IMR-90 (cell line): ENCODE data around the gene SNRNP200. TPM values are rescaled to one million over a fixed set of nuclear protein-coding genes. Genes with fewer than 3 reads are reported as not detected.

Experiments
- ATAC-seq: fragments of 200-7000 bp; cut with Tn5 transposase; 2 replicates; pipeline ENCODE4 v1.9.1; 2020; ENCODE audit warnings: low read depth, mild to moderate bottlenecking, moderate library complexity
- BruUV-seq: library from RNA; stranded (reverse); fragments of 400-500 nt; replicated peaks from 2 replicates; lab custom pipeline; 2021; lab: Mats Ljungman, UMichigan
- CTCF ChIA-PET: fragments of 300-600 bp; formaldehyde crosslinking; extraction: SDS; loops from one replicate; lab custom pipeline; 2021; ENCODE audit warnings: antibody characterized with exemption; lab: Yijun Ruan, JAX
- POLR2A ChIA-PET: fragments of 300-600 bp; sonication (Branson Sonifier 250); formaldehyde crosslinking; loops from one replicate; lab custom pipeline; 2022; ENCODE audit warnings: antibody characterized with exemption; ENCODE audit not compliant: unreplicated experiment; lab: Charles Lee
- DNase-seq: peaks from one replicate; pipeline ENCODE4 v3.0.0; 2013
- H2AFZ ChIP-seq: replicated peaks from 2 replicates; pipeline ENCODE3; 2013; ENCODE audit warnings: low read length, mild to moderate bottlenecking; ENCODE audit not compliant: poor library complexity
- H2AK5ac ChIP-seq: 2 replicates; pipeline ENCODE4 v1.6.1; 2013; ENCODE audit warnings: low read depth, low read length, inconsistent platforms
- H2AK9ac ChIP-seq: replicated peaks from 2 replicates; pipeline ENCODE3; 2013; ENCODE audit warnings: mild to moderate bottlenecking, low read depth, low read length, moderate library complexity; ENCODE audit not compliant: poor library complexity
- H2BK120ac ChIP-seq: 2 replicates; pipeline ENCODE4 v1.6.1; 2013; ENCODE audit warnings: low read depth, low read length, inconsistent platforms
- H2BK15ac ChIP-seq: 3 replicates; pipeline ENCODE4 v1.6.1; 2013; ENCODE audit warnings: low read depth, low read length, inconsistent platforms
- H2BK20ac ChIP-seq: 2 replicates; pipeline ENCODE4 v1.6.1; 2013; ENCODE audit warnings: low read depth, mild to moderate bottlenecking, inconsistent platforms, low read length, moderate library complexity
- H2BK5ac ChIP-seq: 2 replicates; pipeline ENCODE4 v1.6.1; 2013; ENCODE audit warnings: mild to moderate bottlenecking, low read depth, low read length, inconsistent platforms; ENCODE audit not compliant: poor library complexity, severe bottlenecking
- H3K14ac ChIP-seq: replicated peaks from 2 replicates; pipeline ENCODE4 v1.6.1; 2013; ENCODE audit warnings: low read depth, low read length, inconsistent platforms
- H3K18ac ChIP-seq: 2 replicates; pipeline ENCODE4 v1.6.1; 2013; ENCODE audit warnings: low read depth, low read length, control low read depth
- H3K23ac ChIP-seq: 2 replicates; pipeline ENCODE4 v1.6.1; 2013; ENCODE audit warnings: low read depth, low read length, inconsistent platforms
- H3K27ac ChIP-seq: 2 replicates; pipeline ENCODE4 v1.5.1; 2013; ENCODE audit warnings: mild to moderate bottlenecking, control low read depth, low read length; ENCODE audit not compliant: insufficient read depth
- H3K27me3 ChIP-seq: 2 replicates; pipeline ENCODE4 v1.6.1; 2013; ENCODE audit warnings: low read length; ENCODE audit not compliant: control insufficient read depth, insufficient read depth
- H3K36me3 ChIP-seq: 2 replicates; pipeline ENCODE4 v1.6.1; 2013; ENCODE audit warnings: low read length, mixed read lengths; ENCODE audit not compliant: control insufficient read depth, insufficient read depth
- H3K4ac ChIP-seq: 2 replicates; pipeline ENCODE4 v1.6.1; 2013; ENCODE audit warnings: low read depth, low read length, inconsistent platforms
- H3K4me1 ChIP-seq: 2 replicates; pipeline ENCODE4 v1.6.1; 2013; ENCODE audit warnings: low read length, mixed read lengths; ENCODE audit not compliant: control insufficient read depth, insufficient read depth
- H3K4me2 ChIP-seq: 2 replicates; pipeline ENCODE4 v1.6.1; 2013; ENCODE audit warnings: low read depth, mild to moderate bottlenecking, control low read depth, low read length, moderate library complexity
- H3K4me3 ChIP-seq: 2 replicates; pipeline ENCODE4 v1.5.1; 2013; ENCODE audit warnings: low read depth, mild to moderate bottlenecking, control low read depth, low read length, moderate library complexity; ENCODE audit not compliant: insufficient read depth
- H3K56ac ChIP-seq: 2 replicates; pipeline ENCODE4 v1.6.1; 2013; ENCODE audit warnings: low read length, inconsistent platforms; ENCODE audit not compliant: insufficient read depth; ENCODE audit errors: extremely low read depth
- H3K79me1 ChIP-seq, 2 experiments: 2 replicates each; pipeline ENCODE4 v1.6.1; 2013; ENCODE audit warnings: low read length in 2 of 2, inconsistent platforms in 1 of 2, low read depth in 1 of 2
- H3K9ac ChIP-seq: 2 replicates; pipeline ENCODE4 v1.6.1; 2013; ENCODE audit warnings: low read depth, low read length, control low read depth
- H3K9me1 ChIP-seq: 2 replicates; pipeline ENCODE4 v1.6.1; 2013; ENCODE audit warnings: low read length, inconsistent platforms; ENCODE audit not compliant: insufficient read depth
- H3K9me3 ChIP-seq: 2 replicates; pipeline ENCODE4 v1.6.1; 2013; ENCODE audit warnings: low read length; ENCODE audit not compliant: control insufficient read depth, insufficient read depth
- H4K20me1 ChIP-seq: 2 replicates; pipeline ENCODE4 v1.6.1; 2013; ENCODE audit warnings: low read length, inconsistent platforms; ENCODE audit not compliant: insufficient read depth
- H4K5ac ChIP-seq: 2 replicates; pipeline ENCODE4 v1.6.1; 2013; ENCODE audit warnings: mild to moderate bottlenecking, low read depth, low read length, control low read depth
- H4K8ac ChIP-seq, 2 experiments: 2 replicates each; pipeline ENCODE4 v1.6.1; 2013; ENCODE audit warnings: low read depth in 2 of 2, low read length in 2 of 2, control low read depth in 1 of 2, inconsistent platforms in 1 of 2
- H4K91ac ChIP-seq: 2 replicates; pipeline ENCODE4 v1.6.1; 2013; ENCODE audit warnings: low read depth, low read length, inconsistent platforms; ENCODE audit not compliant: insufficient read depth
- MAFK ChIP-seq: IDR thresholded peaks from 2 replicates; pipeline ENCODE4 v1.6.1; 2012; ENCODE audit warnings: low read depth, low read length, improper control_type of control experiment
- WGBS, 2 experiments: methylation state at CpG; one replicate each; pipeline versions ENCODE4 v1.1.5 to v1.1.7; 2013; ENCODE audit warnings: missing lambda C conversion rate in 2 of 2; ENCODE audit not compliant: insufficient read length in 1 of 2; ENCODE audit errors: extremely low coverage in 2 of 2; 5-methylcytosine and 5-hydroxymethylcytosine counted together
- dilution Hi-C: fragments of 300-500 bp; cut with HindIII; formaldehyde crosslinking; loops from one replicate; pipeline ENCODE4 v1.14.3; 2018; ENCODE audit warnings: low sequenced_read_pairs; ENCODE audit not compliant: unreplicated experiment
- in situ Hi-C: fragments of 300-500 bp; cut with MboI; formaldehyde crosslinking; loops from 3 replicates; pipeline ENCODE4 v1.14.3; 2019; ENCODE audit warnings: low sequenced_read_pairs, inconsistent platforms, mixed read lengths
- intact Hi-C: fragments of 100-400 bp; cut with micrococcal nuclease; formaldehyde crosslinking; loops from 2 replicates; pipeline ENCODE4 v1.10.0; 2022
- polyA plus RNA-seq, 3 experiments: library from polyadenylated mRNA; depleted of rRNA; stranded (reverse); fragments of >200 nt; gene quantifications; 2 replicates each; pipeline ENCODE4 v1.2.3, GENCODE V29; 2012; ENCODE audit warnings: low replicate concordance in 1 of 3
- total RNA-seq: library from RNA; depleted of rRNA; stranded (reverse); fragments of >200 nt; gene quantifications from 2 replicates; pipeline ENCODE4 v1.2.3, GENCODE V29; 2012

The SNRNP200 gene
- total and polyA plus RNA-seq, 2 of the 4 experiments (the other 2 are of a cell fraction) = 44.1 to 108 TPM

DNA sequence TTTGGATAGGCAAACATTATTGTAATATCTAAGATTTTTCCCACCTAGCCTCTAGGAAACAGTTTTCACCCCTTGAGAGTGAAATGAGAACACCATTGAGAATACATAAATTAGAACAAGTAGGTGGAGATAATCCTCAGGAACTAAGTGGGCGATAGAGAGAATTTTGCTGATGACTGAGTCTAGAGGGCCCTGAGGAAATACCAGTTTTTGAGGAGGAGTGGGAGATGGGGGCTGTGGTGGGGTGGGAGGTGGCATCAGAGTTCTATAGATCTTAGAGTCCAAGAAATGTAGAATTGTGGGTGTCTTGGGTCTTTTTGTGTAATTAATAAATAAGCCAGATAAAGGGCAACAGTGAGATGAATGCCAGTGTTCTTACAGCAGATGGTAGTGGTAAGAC is 42.0 kb upstream of the SNRNP200 start:
- Histone ChIP-seq H2BK120ac (no peak overlapping the region), H3K9me1 (peaks cover 17% of the 10 kb centered on the region), H3K9ac (no peak overlapping the region), H4K20me1 (no peaks in the 10 kb centered on the region), H2AK9ac (no peak overlapping the region), H3K4me3 (no peak overlapping the region), H3K9me3 (no peaks in the 10 kb centered on the region), H4K5ac (no peak overlapping the region), H4K8ac (no peak overlapping the region), H3K56ac (no peak overlapping the region), H4K91ac (no peak overlapping the region), H2BK15ac (no peak overlapping the region), H3K79me1 (peaks cover 4 to 32% of the 10 kb centered on the region in 2 experiments; a peak in 3 of 4 replicates), H2BK5ac (no peak overlapping the region), H3K27me3 (no peaks in the 10 kb centered on the region), H3K4ac (no peak overlapping the region), H3K23ac (no peak overlapping the region), H3K14ac (no peak overlapping the region), H3K18ac (no peak overlapping the region), H3K27ac (no peak overlapping the region), H3K36me3 (peaks cover 10% of the 10 kb centered on the region), H3K4me2 (no peak overlapping the region), H2BK20ac (no peak overlapping the region), H3K4me1 (peaks cover under 1% of the 10 kb centered on the region), H2AK5ac (no peak overlapping the region), H2AFZ (no peak overlapping the region)
- BruUV-seq = no TSS peak
- ATAC-seq = no peak
- CTCF ChIA-PET = no interaction called here
- in situ Hi-C loops (no loop called here), dilution Hi-C loops (no loop called here), intact Hi-C loops (no loop called here)
- no peak for TF ChIP-seq MAFK
- WGBS, 2 experiments = 67% methylated on average over 1 of the region's 1 CpG; no CpG with 5 or more reads in 1 of the 2 experiments
- no peak for DNase-seq
- POLR2A ChIA-PET = interaction anchor here (0.5 kb wide), 1 partner anchor 180 kb away, joined by 7 read pairs; no protein-coding TSS in a partner anchor
